Fibroblast of lung (primary cell): ENCODE data around the gene RANBP3L. TPM values are rescaled to one million over a fixed set of nuclear protein-coding genes. Genes with fewer than 3 reads are reported as not detected.

Experiments used
- DNase-seq, 2 donors: peaks; one replicate each; pipeline versions ENCODE4 v3.0.0 to v3.0.0-alpha.2; 2010; ENCODE audit warnings: low read depth in 2 of 2
- H2AFZ ChIP-seq: 2 replicates; pipeline ENCODE4 v1.5.1; 2012; ENCODE audit warnings: low read length, control low read depth, inconsistent platforms
- H3K27ac ChIP-seq: 2 replicates; pipeline ENCODE4 v1.5.1; 2011; ENCODE audit warnings: low read length, control low read depth; ENCODE audit not compliant: insufficient read depth
- H3K27me3 ChIP-seq: 2 replicates; pipeline ENCODE4 v1.5.1; 2011; ENCODE audit warnings: mild to moderate bottlenecking, low read length; ENCODE audit not compliant: control insufficient read depth, insufficient read depth
- H3K36me3 ChIP-seq: 2 replicates; pipeline ENCODE4 v1.5.1; 2011; ENCODE audit warnings: low read length; ENCODE audit not compliant: control insufficient read depth, insufficient read depth
- H3K4me1 ChIP-seq: 2 replicates; pipeline ENCODE4 v1.5.1; 2011; ENCODE audit warnings: low read length; ENCODE audit not compliant: control insufficient read depth, insufficient read depth; ENCODE audit errors: extremely low read depth
- H3K4me2 ChIP-seq: 2 replicates; pipeline ENCODE4 v1.5.1; 2011; ENCODE audit warnings: low read length, control low read depth; ENCODE audit not compliant: insufficient read depth; ENCODE audit errors: extremely low read depth
- H3K4me3 ChIP-seq, 4 experiments: fragments of 200-600 bp in 1 of 4; sonication (generic) in 1 of 4; replicated peaks in 1 of 4; 2 replicates each; pipeline ENCODE4 v1.5.1; 2011 to 2016; ENCODE audit warnings: low read length in 4 of 4, low read depth in 3 of 4, mild to moderate bottlenecking in 3 of 4, control low read depth in 2 of 4, inconsistent platforms in 1 of 4, mixed read lengths in 1 of 4; ENCODE audit not compliant: insufficient read depth in 1 of 4; ENCODE audit errors: control extremely low read depth in 1 of 4
- H3K79me2 ChIP-seq: 2 replicates; pipeline ENCODE4 v1.5.1; 2012; ENCODE audit warnings: mild to moderate bottlenecking, low read length, inconsistent platforms; ENCODE audit not compliant: control insufficient read depth, insufficient read depth
- H3K9ac ChIP-seq: 2 replicates; pipeline ENCODE4 v1.5.1; 2011; ENCODE audit warnings: mild to moderate bottlenecking, low read length, control low read depth; ENCODE audit not compliant: insufficient read depth
- H3K9me3 ChIP-seq: 2 replicates; pipeline ENCODE4 v1.5.1; 2012; ENCODE audit warnings: low read depth, low read length; ENCODE audit not compliant: control insufficient read depth, insufficient read depth
- H4K20me1 ChIP-seq: 2 replicates; pipeline ENCODE4 v1.5.1; 2011; ENCODE audit warnings: low read length; ENCODE audit not compliant: control insufficient read depth, insufficient read depth; ENCODE audit errors: extremely low read depth
- CTCF ChIP-seq, 2 donors: IDR thresholded peaks in 1 of 2; conservative IDR thresholded peaks in 1 of 2; 1 replicate in 1 of 2; 2 replicates in 1 of 2; pipeline ENCODE4 v1.5.1; 2011 to 2012; ENCODE audit warnings: low read length in 2 of 2, control low read depth in 1 of 2, inconsistent platforms in 1 of 2, low read depth in 1 of 2, mild to moderate bottlenecking in 1 of 2
- EZH2 ChIP-seq: IDR thresholded peaks from 2 replicates; pipeline ENCODE4 v1.5.1; 2012; ENCODE audit warnings: low read length, control low read depth, mild to moderate bottlenecking; ENCODE audit errors: missing control alignments
- polyA plus RNA-seq, 2 donors: library from polyadenylated mRNA; depleted of rRNA in 1 of 2; stranded (reverse) in 1 of 2; unstranded in 1 of 2; fragments of >200 nt; gene quantifications; 2 replicates each; pipeline ENCODE4 v1.2.1, GENCODE V29; 2011 to 2012; ENCODE audit warnings: missing spikeins in 1 of 2
- total RNA-seq: library from RNA; depleted of rRNA; stranded (reverse); fragments of >200 nt; gene quantifications from 2 replicates; pipeline ENCODE4 v1.2.1, GENCODE V29; 2014

Gene RANBP3L
- total and polyA plus RNA-seq, 2 donors (not counting 1 experiment from before 2014, with no cell fraction given): 0.09 TPM; not detected in 1

- H3K9ac ChIP-seq: no peak overlapping the region
- H3K4me1 ChIP-seq: no peaks in the 10 kb centered on the region
- no peak overlapping the region for H3K27ac ChIP-seq
- H3K4me2 ChIP-seq: no peak overlapping the region
- no peaks in the 10 kb centered on the region for H3K27me3 ChIP-seq
- H3K79me2 ChIP-seq: peaks cover 11% of the 10 kb centered on the region
- no peak overlapping the region for H3K4me3 ChIP-seq
- H3K9me3 ChIP-seq: no peaks in the 10 kb centered on the region
- H4K20me1 ChIP-seq: no peaks in the 10 kb centered on the region
- no peak for DNase-seq
- no peaks in the 10 kb centered on the region for H3K36me3 ChIP-seq
- no peak overlapping the region for H2AFZ ChIP-seq
- TF ChIP-seq CTCF (conservative IDR thresholded peaks at IDR 0.05 in 1 of 2, IDR thresholded peaks at IDR 0.05 in 1 of 2; ENCODE audit: low read depth in 1 of 2, low read length in 2 of 2): no peak
- TF ChIP-seq EZH2: no peak
Observed at GRCh38 chr5:36243653-36244052, 58.0 kb downstream of the RANBP3L start.

- peak overlapping the region; percentile 82 for H3K9ac ChIP-seq
- no peaks in the 10 kb centered on the region for H4K20me1 ChIP-seq
- peak overlapping the region; percentile 69 for H3K4me2 ChIP-seq
- H3K27me3 ChIP-seq: no peaks in the 10 kb centered on the region
- TF ChIP-seq EZH2 (no peak), CTCF (conservative IDR thresholded peaks at IDR 0.05 in 1 of 2, IDR thresholded peaks at IDR 0.05 in 1 of 2; ENCODE audit: low read depth in 1 of 2, low read length in 2 of 2) (no peak)
- no peak for DNase-seq
- H3K79me2 ChIP-seq: peaks cover 18% of the 10 kb centered on the region
- H3K9me3 ChIP-seq: no peaks in the 10 kb centered on the region
- H3K4me3 ChIP-seq: peak overlapping the region; percentile 44 to 79 (median 50)
- H3K27ac ChIP-seq: peak overlapping the region; percentile 90
- no peaks in the 10 kb centered on the region for H3K4me1 ChIP-seq
- peak overlapping the region; percentile 66 for H2AFZ ChIP-seq
- no peaks in the 10 kb centered on the region for H3K36me3 ChIP-seq
Observed at GRCh38 chr5:36242534-36243485, 58.9 kb downstream of the RANBP3L start.

- peak within 1 kb of the TSS; percentile 82 for H3K9ac ChIP-seq
- no peaks in the 10 kb centered on the region for H4K20me1 ChIP-seq
- H3K4me2 ChIP-seq: peak within 1 kb of the TSS; percentile 69
- H3K4me1 ChIP-seq: no peaks in the 10 kb centered on the region
- TF ChIP-seq EZH2 (no peak), CTCF (conservative IDR thresholded peaks at IDR 0.05 in 1 of 2, IDR thresholded peaks at IDR 0.05 in 1 of 2; ENCODE audit: low read depth in 1 of 2, low read length in 2 of 2) (peak; percentile 55 to 62)
- no peaks in the 10 kb centered on the region for H3K9me3 ChIP-seq
- peak within 1 kb of the TSS; percentile 90 for H3K27ac ChIP-seq
- peak within 1 kb of the TSS; percentile 85 for H2AFZ ChIP-seq
- peak within 1 kb of the TSS; percentile 75 to 85 (median 80) for H3K4me3 ChIP-seq
- H3K79me2 ChIP-seq: peaks cover 21% of the 10 kb centered on the region
- no peaks in the 10 kb centered on the region for H3K27me3 ChIP-seq
- no peaks in the 10 kb centered on the region for H3K36me3 ChIP-seq
- peak; percentile 94 to 96 for DNase-seq
Observed at GRCh38 chr5:36241631-36242533, 59.8 kb downstream of the RANBP3L start, which contains the start of gene NADK2. Gene NADK2 (minus strand): TSS chr5:36241925. CDS start chr5:36241798, 127 bp downstream.
